Activated naive CD4-positive, alpha-beta T cell treated with anti-CD3 and anti-CD28 coated beads for 36 hours (primary cell): ENCODE data around the gene MAP3K14. TPM values are rescaled to one million over a fixed set of nuclear protein-coding genes. Genes with fewer than 3 reads are reported as not detected.
A peak's percentile ranks its signal among the peaks of the same experiment; 100 is the strongest.

ENCODE experiments used
- CTCF ChIA-PET: fragments of 350-600 bp; sonication (Branson Sonifier 250); formaldehyde crosslinking; loops from one replicate; lab custom pipeline; 2021; ENCODE audit warnings: antibody characterized with exemption; lab: Charles Lee
- DNase-seq: peaks from one replicate; pipeline ENCODE4 v3.0.0-alpha.2; 2020
- H3K27ac Mint-ChIP-seq: one replicate; pipeline ENCODE4 v1.8.0; 2021; ENCODE audit warnings: mild to moderate bottlenecking, mixed read lengths
- H3K27me3 Mint-ChIP-seq: one replicate; pipeline ENCODE4 v1.8.0; 2021; ENCODE audit warnings: low read depth, mixed read lengths
- H3K36me3 Mint-ChIP-seq: one replicate; pipeline ENCODE4 v1.8.0; 2021; ENCODE audit warnings: low read depth, mixed read lengths
- H3K4me1 Mint-ChIP-seq: one replicate; pipeline ENCODE4 v1.8.0; 2021; ENCODE audit warnings: low read depth, mixed read lengths
- H3K4me3 Mint-ChIP-seq: one replicate; pipeline ENCODE4 v1.8.0; 2021; ENCODE audit warnings: mild to moderate bottlenecking, moderate library complexity, mixed read lengths
- H3K9me3 Mint-ChIP-seq: one replicate; pipeline ENCODE4 v1.8.0; 2021; ENCODE audit warnings: mixed read lengths
- intact Hi-C: fragments of 100-400 bp; cut with micrococcal nuclease; formaldehyde crosslinking; loops from one replicate; pipeline ENCODE4 v1.15.1; 2023
- total RNA-seq, 2 experiments: library from RNA; stranded (reverse); gene quantifications; one replicate each; pipeline ENCODE4 v1.2.3, GENCODE V29; 2021

The MAP3K14 gene
- total RNA-seq, 2 experiments from 2014 or later = 45.5 to 52.0 TPM

DNA sequence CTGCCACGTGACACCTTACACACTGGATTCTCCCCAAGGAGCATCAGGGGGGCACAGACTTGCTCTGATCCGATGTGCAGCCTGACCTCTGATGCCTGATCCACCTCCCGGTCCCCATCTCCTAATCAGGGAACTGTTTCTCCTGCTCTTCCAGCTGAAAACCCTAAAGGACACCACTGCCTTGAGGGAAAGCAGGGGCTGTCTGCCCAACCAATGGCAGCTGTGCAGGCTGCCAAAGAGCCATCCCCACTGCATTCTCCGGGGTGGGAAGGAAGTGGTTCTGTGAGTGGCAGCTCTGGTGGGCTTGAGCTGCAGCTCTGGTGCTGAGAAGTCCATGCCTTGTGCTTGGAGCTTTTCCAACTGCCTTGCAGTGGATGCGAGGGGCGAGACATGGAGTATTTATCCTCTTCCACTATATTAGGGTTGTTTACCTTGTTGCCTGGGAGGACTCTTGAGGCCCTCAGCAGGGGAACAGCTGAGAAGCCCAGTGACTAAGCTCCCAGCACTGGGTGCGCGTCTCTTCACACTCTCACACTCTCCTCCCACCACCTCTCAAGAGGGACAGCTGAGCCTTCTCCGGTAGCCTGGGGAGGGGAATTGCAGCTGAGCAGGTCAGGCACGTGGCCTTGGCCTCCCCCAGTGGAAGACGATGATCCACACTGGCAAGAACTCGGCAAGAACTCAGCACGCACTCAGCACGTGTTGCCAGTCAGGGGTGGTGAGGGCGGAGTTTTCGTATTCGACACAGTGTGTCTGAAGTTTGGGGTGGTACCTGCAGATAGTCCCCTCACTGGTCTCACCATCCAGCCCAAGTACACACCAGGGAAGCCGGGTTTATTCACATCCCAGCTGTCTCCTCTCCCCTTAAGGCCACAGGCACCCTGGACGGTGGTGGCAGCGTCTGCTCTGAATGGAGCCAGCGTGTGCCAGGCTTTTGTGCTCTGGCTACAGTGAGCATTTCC is 33.9 kb downstream of the MAP3K14 start:
- DNase-seq = no peak

DNA sequence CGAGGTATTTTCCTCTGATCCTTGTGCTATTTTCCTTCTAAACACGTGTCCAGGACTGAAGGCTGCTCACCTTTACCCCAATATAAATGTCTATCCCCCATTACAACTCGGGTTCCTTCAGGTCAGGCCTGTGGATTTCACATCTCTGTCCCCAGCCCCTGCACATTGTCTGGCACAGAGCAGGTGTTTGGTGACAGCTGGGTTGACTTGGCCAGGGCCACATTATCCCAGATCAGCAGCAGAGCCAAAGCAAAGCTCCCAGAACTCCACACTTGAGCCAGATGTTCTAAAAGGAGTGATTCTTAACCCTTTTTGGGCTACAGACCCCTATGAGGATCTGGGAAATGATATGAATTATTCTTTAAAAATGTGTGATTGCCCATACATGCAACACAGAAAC is 36.9 kb downstream of the MAP3K14 start:
- no peak overlapping the region for H3K27ac Mint-ChIP-seq
- no peaks in the 10 kb centered on the region for H3K9me3 Mint-ChIP-seq
- H3K4me1 Mint-ChIP-seq = peaks cover 14% of the 10 kb centered on the region
- CTCF ChIA-PET = interaction anchor here (0.6 to 5.0 kb wide), 2 partner anchors 90 to 108 kb away, joined by 4 to 116 read pairs; no protein-coding TSS in a partner anchor
- DNase-seq = no peak
- H3K4me3 Mint-ChIP-seq = no peak overlapping the region
- H3K36me3 Mint-ChIP-seq = peaks cover 31% of the 10 kb centered on the region
- intact Hi-C loops = no loop called here
- no peaks in the 10 kb centered on the region for H3K27me3 Mint-ChIP-seq

More for the DNA sequence above, 33.9 kb downstream of the MAP3K14 start:
- Mint-ChIP-seq H3K27me3 (no peaks in the 10 kb centered on the region), H3K9me3 (no peaks in the 10 kb centered on the region), H3K36me3 (peaks cover 45% of the 10 kb centered on the region), H3K4me1 (peaks cover 6% of the 10 kb centered on the region), H3K4me3 (no peak overlapping the region), H3K27ac (peak overlapping the region; percentile 30)
- intact Hi-C loops = no loop called here
- CTCF ChIA-PET = interaction anchor here (0.6 to 2.4 kb wide), 6 partner anchors 25 to 811 kb away, joined by 3 to 12 read pairs (median 4); no protein-coding TSS in a partner anchor

DNA sequence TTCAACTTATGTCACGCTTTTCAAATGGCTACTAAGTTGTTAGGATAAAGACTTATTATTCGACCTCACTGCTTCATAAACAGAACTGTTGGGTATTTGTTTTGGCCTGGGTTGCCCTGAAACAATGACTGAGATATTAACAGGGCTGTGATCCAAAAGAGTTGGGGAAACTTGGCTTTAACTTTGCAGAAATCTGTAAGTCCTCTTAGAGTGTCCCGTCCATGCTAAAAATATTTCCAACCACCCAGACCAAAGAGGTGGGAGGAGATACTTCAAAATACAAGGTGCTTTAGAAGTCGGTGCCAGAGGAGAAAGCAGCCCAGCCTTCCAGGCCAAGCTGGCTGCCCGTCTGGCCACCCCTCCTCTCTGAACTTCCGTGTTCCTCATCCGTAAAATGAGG is 38.8 kb downstream of the MAP3K14 start:
- DNase-seq = no peak
- H3K9me3 Mint-ChIP-seq = no peaks in the 10 kb centered on the region
- no peak overlapping the region for H3K4me3 Mint-ChIP-seq
- peaks cover 11% of the 10 kb centered on the region for H3K4me1 Mint-ChIP-seq
- peaks cover 22% of the 10 kb centered on the region for H3K36me3 Mint-ChIP-seq
- intact Hi-C loops = loop anchor here (1.0 kb wide), 2 partner anchors 36 to 107 kb away; no protein-coding TSS in a partner anchor
- no peaks in the 10 kb centered on the region for H3K27me3 Mint-ChIP-seq
- CTCF ChIA-PET = interaction anchor here (0.7 to 5.0 kb wide), 27 partner anchors 10 to 142 kb away, joined by 3 to 116 read pairs (median 6); partner anchors contain the start of genes ACBD4 and MAP3K14
- H3K27ac Mint-ChIP-seq = no peak overlapping the region

DNA sequence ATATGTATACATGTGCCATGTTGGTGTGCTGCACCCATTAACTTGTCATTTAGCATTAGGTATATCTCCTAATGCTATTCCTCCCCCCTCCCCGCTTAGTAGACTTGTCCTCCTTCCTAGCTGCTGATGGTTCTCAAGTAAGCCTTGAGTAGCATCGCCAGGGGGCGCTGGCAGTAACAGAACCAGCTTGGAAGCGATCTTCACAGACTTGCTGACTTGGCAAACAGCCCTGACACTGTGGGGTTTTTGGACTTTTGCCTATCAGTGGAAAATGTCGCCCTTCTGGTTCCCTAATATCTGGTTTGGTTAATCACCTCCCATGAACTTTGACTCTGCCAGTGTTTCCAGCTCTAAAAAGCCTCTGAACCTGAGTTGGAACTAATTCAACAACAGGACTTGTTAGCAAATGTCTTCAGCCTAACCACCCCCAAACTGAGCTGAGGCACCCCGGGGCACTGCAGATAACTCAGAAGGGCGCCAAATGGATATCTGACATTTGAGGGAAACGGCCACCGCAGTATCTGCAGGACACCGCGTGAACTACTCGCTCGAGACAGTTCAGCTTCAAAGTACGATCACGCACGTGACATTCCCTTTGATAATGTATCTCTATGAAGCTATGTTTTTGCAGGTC is 39.5 kb downstream of the MAP3K14 start:
- CTCF ChIA-PET = interaction anchor here (0.6 to 5.0 kb wide), 38 partner anchors 9 to 151 kb away, joined by 3 to 116 read pairs (median 5); partner anchors contain the start of genes ACBD4 and MAP3K14
- Mint-ChIP-seq H3K4me1 (peaks cover 11% of the 10 kb centered on the region), H3K9me3 (no peaks in the 10 kb centered on the region), H3K27me3 (no peaks in the 10 kb centered on the region), H3K36me3 (peaks cover 19% of the 10 kb centered on the region), H3K4me3 (no peak overlapping the region), H3K27ac (peak overlapping the region; percentile 22)
- peak; percentile 96 for DNase-seq
- intact Hi-C loops = loop anchor here (1.0 kb wide), 2 partner anchors 37 to 108 kb away; no protein-coding TSS in a partner anchor

DNA sequence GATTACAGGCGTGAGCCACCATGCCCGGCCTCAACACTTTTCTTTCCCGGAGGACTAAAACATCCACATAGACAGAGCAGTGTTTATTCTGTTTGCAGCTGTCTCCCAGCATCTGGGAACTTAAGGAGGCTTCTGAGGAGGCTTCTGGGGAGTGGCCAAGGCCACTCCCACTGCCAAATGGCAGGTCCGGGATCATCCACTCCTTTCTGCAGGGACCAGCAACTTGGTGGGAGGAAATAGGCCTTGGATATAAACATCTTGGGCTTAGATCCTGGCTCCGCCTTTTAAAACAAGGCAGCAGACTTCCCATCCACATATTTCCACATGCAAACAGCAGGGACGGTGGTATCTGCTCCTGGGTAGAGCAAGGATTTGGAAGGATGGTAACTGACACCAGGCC is 40.8 kb downstream of the MAP3K14 start:
- H3K36me3 Mint-ChIP-seq = peaks cover 21% of the 10 kb centered on the region
- no peak overlapping the region for H3K4me3 Mint-ChIP-seq
- H3K4me1 Mint-ChIP-seq = peaks cover 11% of the 10 kb centered on the region
- intact Hi-C loops = no loop called here
- no peaks in the 10 kb centered on the region for H3K27me3 Mint-ChIP-seq
- no peak overlapping the region for H3K27ac Mint-ChIP-seq
- DNase-seq = no peak
- CTCF ChIA-PET = interaction anchor here (0.7 to 5.0 kb wide), 13 partner anchors 10 to 142 kb away, joined by 3 to 116 read pairs (median 6); partner anchors contain the start of gene MAP3K14
- no peaks in the 10 kb centered on the region for H3K9me3 Mint-ChIP-seq

DNA sequence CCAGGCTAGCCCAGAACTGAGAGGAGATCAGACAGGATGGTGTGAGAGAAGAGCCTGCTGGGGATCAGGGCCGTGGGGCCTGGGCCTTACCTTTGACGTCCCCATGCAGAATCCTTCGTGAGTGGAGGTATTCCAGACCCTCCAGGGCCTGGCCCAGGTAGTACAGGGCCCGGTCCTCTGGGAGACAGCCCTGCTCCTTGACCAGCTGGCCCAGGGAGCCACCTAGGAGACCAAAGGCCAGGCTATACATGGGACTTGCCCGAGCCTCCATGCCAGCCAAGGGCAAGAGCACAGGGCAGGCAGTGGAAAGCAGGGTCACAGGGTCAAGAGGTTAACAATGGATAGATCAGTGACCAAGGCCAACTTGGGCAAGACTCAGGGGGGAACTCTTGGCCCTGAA is 42.8 kb downstream of the MAP3K14 start:
- no peak overlapping the region for H3K4me3 Mint-ChIP-seq
- DNase-seq = no peak
- CTCF ChIA-PET = no interaction called here
- intact Hi-C loops = no loop called here
- H3K9me3 Mint-ChIP-seq = no peaks in the 10 kb centered on the region
- H3K36me3 Mint-ChIP-seq = peaks cover 27% of the 10 kb centered on the region
- H3K4me1 Mint-ChIP-seq = peaks cover 24% of the 10 kb centered on the region
- H3K27ac Mint-ChIP-seq = peak overlapping the region; percentile 36
- no peaks in the 10 kb centered on the region for H3K27me3 Mint-ChIP-seq

DNA sequence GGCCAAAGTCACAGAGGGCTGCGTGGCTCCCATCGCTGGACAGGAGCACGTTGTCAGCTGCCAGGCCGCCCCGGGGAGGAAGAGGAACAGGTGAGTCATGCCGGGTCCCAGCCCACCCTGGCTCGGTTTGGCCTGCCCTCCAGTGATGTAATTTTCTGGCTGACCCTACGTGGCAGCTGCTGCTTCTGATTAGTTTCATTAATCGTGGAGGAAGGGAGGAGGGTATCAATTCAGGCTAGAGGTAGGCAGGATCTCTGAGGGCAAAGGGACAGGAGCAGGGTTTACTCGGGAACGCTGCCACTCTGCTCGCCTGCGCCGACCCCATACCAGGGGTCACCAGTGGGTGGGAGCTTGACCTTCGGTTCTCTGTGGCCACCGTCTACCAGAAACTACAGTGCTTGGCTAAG is 43.3 kb downstream of the MAP3K14 start:
- intact Hi-C loops = no loop called here
- Mint-ChIP-seq H3K36me3 (peaks cover 28% of the 10 kb centered on the region), H3K9me3 (no peaks in the 10 kb centered on the region), H3K27me3 (no peaks in the 10 kb centered on the region), H3K4me1 (peaks cover 23% of the 10 kb centered on the region), H3K27ac (no peak overlapping the region), H3K4me3 (no peak overlapping the region)
- no peak for DNase-seq
- CTCF ChIA-PET = no interaction called here

DNA sequence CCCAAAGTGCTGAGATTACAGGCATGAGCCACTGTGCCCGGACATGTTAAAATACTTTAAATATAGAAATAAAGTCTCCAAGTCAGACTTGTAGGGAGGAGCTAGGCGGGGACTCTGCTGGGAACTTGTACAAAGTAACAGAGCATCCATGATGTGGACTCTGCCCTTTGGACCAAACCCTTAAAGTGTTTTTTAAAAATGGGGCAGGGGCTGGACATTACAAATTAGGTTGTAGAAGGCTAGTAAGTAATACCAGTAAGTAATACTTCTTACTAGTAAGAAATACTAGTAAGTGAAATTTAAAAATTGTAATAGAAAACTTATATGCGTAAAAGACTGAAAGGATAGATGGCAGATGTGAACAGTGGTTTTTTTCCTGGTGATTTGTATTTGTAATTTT is 45.2 kb downstream of the MAP3K14 start:
- CTCF ChIA-PET = interaction anchor here (0.6 to 3.4 kb wide), 13 partner anchors 16 to 124 kb away, joined by 3 to 27 read pairs (median 4); no protein-coding TSS in a partner anchor
- H3K27ac Mint-ChIP-seq = no peak overlapping the region
- peaks cover 14% of the 10 kb centered on the region for H3K4me1 Mint-ChIP-seq
- H3K36me3 Mint-ChIP-seq = peaks cover 41% of the 10 kb centered on the region
- no peak for DNase-seq
- H3K4me3 Mint-ChIP-seq = no peak overlapping the region
- intact Hi-C loops = loop anchor here (1.0 kb wide), 1 partner anchor 52 kb away; no protein-coding TSS in a partner anchor
- H3K27me3 Mint-ChIP-seq = no peaks in the 10 kb centered on the region
- no peaks in the 10 kb centered on the region for H3K9me3 Mint-ChIP-seq

DNA sequence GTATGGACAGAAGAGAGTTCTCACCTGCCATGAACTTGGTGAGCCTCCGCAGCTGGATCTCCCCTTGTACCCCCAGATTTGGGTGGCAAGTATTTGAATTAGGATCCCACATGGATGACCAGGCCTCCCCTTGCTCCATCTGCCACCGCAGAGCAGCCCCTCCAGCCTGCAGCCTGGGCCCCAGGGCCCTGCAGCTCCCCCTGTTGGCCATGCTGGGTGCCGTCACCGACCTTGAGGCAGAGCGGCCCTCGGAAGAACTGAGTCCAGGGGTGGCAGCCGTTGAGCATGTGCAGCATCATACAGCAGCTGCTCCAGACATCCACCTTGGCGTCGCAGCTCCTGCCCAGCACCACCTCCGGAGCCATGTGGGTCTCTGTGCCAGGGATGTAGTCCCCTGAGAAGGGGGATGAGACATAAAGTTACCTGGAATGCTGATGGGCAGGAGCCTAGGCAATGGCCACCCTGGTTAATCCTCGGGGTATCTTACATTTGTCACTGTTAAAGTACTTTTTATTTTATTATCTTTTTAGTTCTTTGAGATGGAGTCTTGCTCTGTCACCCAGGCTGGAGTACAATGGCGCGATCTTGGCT is 45.9 kb downstream of the MAP3K14 start:
- peak; percentile 64 for DNase-seq
- CTCF ChIA-PET = interaction anchor here (0.6 to 3.4 kb wide), 15 partner anchors 10 to 124 kb away, joined by 3 to 27 read pairs (median 4); no protein-coding TSS in a partner anchor
- peak overlapping the region; percentile 41 for H3K27ac Mint-ChIP-seq
- H3K36me3 Mint-ChIP-seq = peaks cover 43% of the 10 kb centered on the region
- intact Hi-C loops = loop anchor here (1.0 kb wide), 1 partner anchor 52 kb away; no protein-coding TSS in a partner anchor
- no peak overlapping the region for H3K4me3 Mint-ChIP-seq
- no peaks in the 10 kb centered on the region for H3K27me3 Mint-ChIP-seq
- peaks cover 14% of the 10 kb centered on the region for H3K4me1 Mint-ChIP-seq
- H3K9me3 Mint-ChIP-seq = no peaks in the 10 kb centered on the region

DNA sequence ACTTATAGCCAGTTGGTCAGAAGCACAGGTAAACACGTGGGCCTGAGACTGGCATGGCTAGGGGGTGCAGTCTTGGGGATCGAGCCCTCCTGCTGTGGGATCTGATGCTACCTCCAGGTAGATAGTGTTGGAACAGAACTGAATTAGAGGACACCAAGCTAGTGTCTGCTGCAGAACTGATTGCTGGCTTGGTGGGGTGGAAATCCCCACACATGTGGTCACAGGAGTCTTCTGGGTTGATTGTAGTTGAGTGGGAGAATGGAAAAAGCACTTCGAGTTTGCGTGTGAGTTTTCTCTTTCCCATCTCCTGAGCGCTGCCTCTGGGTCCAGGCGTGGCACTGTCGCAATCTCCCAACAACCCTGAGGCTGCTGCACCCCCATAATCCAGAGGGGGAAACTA is 46.9 kb downstream of the MAP3K14 start:
- intact Hi-C loops = no loop called here
- Mint-ChIP-seq H3K9me3 (no peaks in the 10 kb centered on the region), H3K27ac (peak overlapping the region; percentile 16), H3K36me3 (peaks cover 44% of the 10 kb centered on the region), H3K27me3 (no peaks in the 10 kb centered on the region), H3K4me3 (no peak overlapping the region), H3K4me1 (peaks cover 14% of the 10 kb centered on the region)
- CTCF ChIA-PET = interaction anchor here (1.1 to 3.4 kb wide), 5 partner anchors 42 to 119 kb away, joined by 3 to 27 read pairs (median 5); no protein-coding TSS in a partner anchor
- no peak for DNase-seq

DNA sequence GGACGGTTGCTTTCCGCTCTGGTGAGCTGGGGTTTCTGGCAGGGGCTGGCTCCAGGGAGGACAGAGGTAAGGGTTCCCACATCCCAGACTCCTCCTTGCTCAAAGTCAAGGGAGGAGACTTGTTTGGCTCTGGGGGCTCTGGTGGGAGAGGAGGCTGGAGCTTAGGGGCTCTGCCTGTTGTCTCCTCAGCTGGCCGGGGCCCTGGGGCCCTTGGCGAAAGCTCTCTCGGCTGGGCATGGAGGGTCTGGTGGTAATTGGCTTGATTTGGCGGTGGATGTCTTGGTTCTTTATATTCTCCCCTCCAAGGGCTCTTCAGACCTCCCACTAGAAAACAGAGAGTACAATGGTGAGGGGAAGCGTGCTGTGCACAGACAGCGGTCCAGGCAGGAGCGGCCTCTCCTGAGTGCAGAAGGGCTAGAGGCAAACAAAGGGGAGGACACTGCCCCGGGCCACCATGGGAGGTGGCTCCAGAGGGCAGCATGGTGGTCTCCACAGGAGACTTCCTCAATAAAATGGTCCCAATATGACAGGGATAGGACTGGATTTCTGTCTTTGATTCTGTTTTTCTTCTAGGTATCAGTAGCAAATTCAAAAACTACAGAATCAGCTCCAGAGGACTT is 49.3 kb downstream of the MAP3K14 start:
- no peak for DNase-seq
- Mint-ChIP-seq H3K4me3 (no peak overlapping the region), H3K27ac (no peak overlapping the region), H3K36me3 (peaks cover 43% of the 10 kb centered on the region), H3K9me3 (no peaks in the 10 kb centered on the region), H3K27me3 (no peaks in the 10 kb centered on the region), H3K4me1 (peaks cover 20% of the 10 kb centered on the region)
- intact Hi-C loops = no loop called here
- CTCF ChIA-PET = interaction anchor here (0.7 to 1.5 kb wide), 4 partner anchors 11 to 132 kb away, joined by 3 to 4 read pairs (median 3); partner anchors contain the start of gene ACBD4
